ENCODE data around the gene PATJ. TPM values are rescaled to one million over a fixed set of nuclear protein-coding genes. Genes with fewer than 3 reads are reported as not detected.
A peak's percentile ranks its signal among the peaks of the same experiment; 100 is the strongest.
"Not testable (repeated sequence)": the region's sequence is repeated elsewhere in the genome, so short reads cannot be mapped to it uniquely, and the experiment has no call there.

The PATJ gene
- polyA plus RNA-seq, 4 donors, result 11.5 to 41.5 (median 16.2) TPM

DNA sequence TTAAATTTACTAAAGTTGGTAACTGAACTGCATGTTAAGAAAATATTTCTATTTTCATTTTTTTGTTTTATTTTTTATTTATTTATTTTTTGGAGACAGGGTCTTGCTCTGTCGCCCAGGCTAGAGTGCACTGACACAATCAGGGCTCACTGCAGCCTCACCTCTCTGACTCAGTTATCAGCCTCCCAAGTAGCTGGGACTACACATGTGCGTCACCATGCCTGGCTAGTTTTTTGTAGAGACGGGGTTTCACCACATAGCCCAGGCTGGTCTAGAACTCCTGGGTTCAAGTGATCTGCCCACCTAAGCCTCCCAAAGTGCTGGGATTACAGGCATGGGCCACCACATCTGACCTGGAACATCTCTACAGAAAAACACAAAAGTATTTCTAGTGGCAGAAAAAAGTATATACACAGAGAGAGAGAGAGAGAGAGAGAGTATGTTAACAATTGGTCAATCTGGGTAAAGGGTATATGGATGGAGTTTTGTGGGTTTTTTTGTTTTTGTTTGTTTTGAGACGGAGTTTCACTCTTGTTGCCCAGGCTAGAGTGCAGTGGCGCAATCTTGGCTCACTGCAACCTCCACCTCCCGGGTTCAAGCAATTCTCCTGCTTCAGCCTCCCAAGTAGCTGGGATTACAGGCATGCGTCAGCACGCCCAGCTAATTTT is 23.1 kb upstream of the PATJ start:
- not testable (repeated sequence) for H3K4me3 ChIP-seq (ENCODE audit: low read depth in 1 of 3, low read length in 3 of 3); FAIRE-seq; DNase-seq; H3K4me1 ChIP-seq (ENCODE audit: control insufficient read depth in 3 of 3, insufficient read depth in 2 of 3, low read depth in 1 of 3, low read length in 2 of 3); H3K27ac ChIP-seq (ENCODE audit: low read depth in 1 of 3, low read length in 2 of 3); H3K9me3 ChIP-seq (ENCODE audit: control insufficient read depth in 2 of 2, insufficient read depth in 1 of 2, low read depth in 1 of 2, low read length in 1 of 2); H3K27me3 ChIP-seq (ENCODE audit: control insufficient read depth in 3 of 3, insufficient read depth in 3 of 3, low read length in 3 of 3)
- WGBS, 3 donors, result 95 to 98% (median 95%) methylated on average over 8 of the region's 8 CpGs
- peaks cover 0 to 23% (median 3%) of the 10 kb centered on the region in 3 donors for H3K36me3 ChIP-seq (ENCODE audit: control insufficient read depth in 3 of 3, insufficient read depth in 2 of 3, low read depth in 1 of 3, low read length in 3 of 3)

DNA sequence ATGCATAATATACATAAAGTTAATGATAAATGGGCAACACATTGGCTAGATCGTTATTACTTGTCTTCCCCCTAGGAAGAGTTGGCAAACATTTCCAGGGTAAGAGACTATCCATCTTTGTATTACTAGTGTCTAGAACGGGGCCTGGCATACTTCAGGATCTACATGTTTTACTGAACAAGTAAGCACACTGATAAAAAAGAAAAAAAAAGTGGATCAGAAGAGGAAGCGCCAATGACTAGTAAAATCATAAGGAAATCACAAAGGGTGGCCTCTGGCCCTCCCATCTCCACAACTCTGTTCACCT is 17.8 kb upstream of the PATJ start:
- Histone ChIP-seq H3K4me3 (ENCODE audit: low read depth in 1 of 3, low read length in 3 of 3) (peak overlapping the region; percentile 59 to 99 (median 77)), H3K9me3 (ENCODE audit: control insufficient read depth in 2 of 2, insufficient read depth in 1 of 2, low read depth in 1 of 2, low read length in 1 of 2) (no peaks in the 10 kb centered on the region), H3K27ac (ENCODE audit: low read depth in 1 of 3, low read length in 2 of 3) (peak overlapping the region; percentile 75 to 87 (median 85)), H3K36me3 (ENCODE audit: control insufficient read depth in 3 of 3, insufficient read depth in 2 of 3, low read depth in 1 of 3, low read length in 3 of 3) (peaks cover 0 to 9% (median 3%) of the 10 kb centered on the region in 3 donors), H3K27me3 (ENCODE audit: control insufficient read depth in 3 of 3, insufficient read depth in 3 of 3, low read length in 3 of 3) (no peaks in the 10 kb centered on the region), H3K4me1 (ENCODE audit: control insufficient read depth in 3 of 3, insufficient read depth in 2 of 3, low read depth in 1 of 3, low read length in 2 of 3) (peaks cover 2 to 3% (median 2%) of the 10 kb centered on the region in 3 donors)
- DNase-seq, result no peak
- FAIRE-seq, result no peak
- WGBS, 3 donors, result 0 to 1% (median 0%) methylated on average over 3 of the region's 3 CpGs

GRCh38 chr1:61724813-61725694 is 17.2 kb upstream of the PATJ start, which contains the start of gene TM2D1:
Gene TM2D1, minus strand, starts transcription at chr1:61725141. Its CDS starts 21 bp downstream, at chr1:61725120.
- peak within 1 kb of the TSS; percentile 59 to 99 (median 77) for H3K4me3 ChIP-seq (ENCODE audit: low read depth in 1 of 3, low read length in 3 of 3)
- WGBS, 3 donors, result 0% methylated on average over 45 of the region's 45 CpGs
- peak; percentile 94 to 95 for DNase-seq
- peaks cover 2 to 3% (median 2%) of the 10 kb centered on the region in 3 donors for H3K4me1 ChIP-seq (ENCODE audit: control insufficient read depth in 3 of 3, insufficient read depth in 2 of 3, low read depth in 1 of 3, low read length in 2 of 3)
- H3K9me3 ChIP-seq (ENCODE audit: control insufficient read depth in 2 of 2, insufficient read depth in 1 of 2, low read depth in 1 of 2, low read length in 1 of 2), result no peaks in the 10 kb centered on the region
- H3K27ac ChIP-seq (ENCODE audit: low read depth in 1 of 3, low read length in 2 of 3), result peak within 1 kb of the TSS; percentile 75 to 87 (median 85)
- FAIRE-seq, result no peak
- no peaks in the 10 kb centered on the region for H3K27me3 ChIP-seq (ENCODE audit: control insufficient read depth in 3 of 3, insufficient read depth in 3 of 3, low read length in 3 of 3)
- H3K36me3 ChIP-seq (ENCODE audit: control insufficient read depth in 3 of 3, insufficient read depth in 2 of 3, low read depth in 1 of 3, low read length in 3 of 3), result peaks cover 0 to 9% (median 3%) of the 10 kb centered on the region in 3 donors

- H3K36me3 ChIP-seq (ENCODE audit: control insufficient read depth in 3 of 3, insufficient read depth in 2 of 3, low read depth in 1 of 3, low read length in 3 of 3), result no peaks in the 10 kb centered on the region
- H3K27me3 ChIP-seq (ENCODE audit: control insufficient read depth in 3 of 3, insufficient read depth in 3 of 3, low read length in 3 of 3), result no peaks in the 10 kb centered on the region
- DNase-seq (no peak), FAIRE-seq (no peak)
- H3K4me3 ChIP-seq (ENCODE audit: low read depth in 1 of 3, low read length in 3 of 3), result no peak overlapping the region
- 76 to 87% (median 87%) methylated on average over 3 of the region's 3 CpGs for WGBS, 3 donors
- peaks cover 2 to 3% (median 2%) of the 10 kb centered on the region in 3 donors for H3K4me1 ChIP-seq (ENCODE audit: control insufficient read depth in 3 of 3, insufficient read depth in 2 of 3, low read depth in 1 of 3, low read length in 2 of 3)
- no peaks in the 10 kb centered on the region for H3K9me3 ChIP-seq (ENCODE audit: control insufficient read depth in 2 of 2, insufficient read depth in 1 of 2, low read depth in 1 of 2, low read length in 1 of 2)
- H3K27ac ChIP-seq (ENCODE audit: low read depth in 1 of 3, low read length in 2 of 3), result no peak overlapping the region
Observed at GRCh38 chr1:61727544-61727943, 14.7 kb upstream of the PATJ start.

DNA sequence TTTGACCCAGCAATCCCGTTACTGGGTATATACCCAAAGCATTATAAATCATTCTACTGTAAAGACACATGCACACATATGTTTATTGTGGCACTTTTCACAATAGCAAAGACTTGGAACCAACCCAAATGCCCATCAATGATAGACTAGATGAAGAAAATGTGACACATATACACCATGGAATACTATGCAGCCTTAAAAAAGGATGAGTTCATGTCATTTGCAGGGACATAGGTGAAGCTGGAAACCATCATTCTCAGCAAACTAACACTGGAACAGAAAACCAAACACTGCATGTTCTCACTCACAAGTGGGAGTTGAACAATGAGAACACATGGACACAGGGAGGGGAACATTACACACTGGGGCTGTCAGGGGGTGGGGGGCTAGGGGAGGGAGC is 11.6 kb upstream of the PATJ start:
- not testable (repeated sequence) for DNase-seq; FAIRE-seq; H3K4me3 ChIP-seq (ENCODE audit: low read depth in 1 of 3, low read length in 3 of 3); H3K27me3 ChIP-seq (ENCODE audit: control insufficient read depth in 3 of 3, insufficient read depth in 3 of 3, low read length in 3 of 3); H3K9me3 ChIP-seq (ENCODE audit: control insufficient read depth in 2 of 2, insufficient read depth in 1 of 2, low read depth in 1 of 2, low read length in 1 of 2); H3K27ac ChIP-seq (ENCODE audit: low read depth in 1 of 3, low read length in 2 of 3); H3K4me1 ChIP-seq (ENCODE audit: control insufficient read depth in 3 of 3, insufficient read depth in 2 of 3, low read depth in 1 of 3, low read length in 2 of 3); H3K36me3 ChIP-seq (ENCODE audit: control insufficient read depth in 3 of 3, insufficient read depth in 2 of 3, low read depth in 1 of 3, low read length in 3 of 3)
- WGBS, 3 donors, result 0 to 39% (median 6%) methylated on average over 1 of the region's 1 CpG

DNA sequence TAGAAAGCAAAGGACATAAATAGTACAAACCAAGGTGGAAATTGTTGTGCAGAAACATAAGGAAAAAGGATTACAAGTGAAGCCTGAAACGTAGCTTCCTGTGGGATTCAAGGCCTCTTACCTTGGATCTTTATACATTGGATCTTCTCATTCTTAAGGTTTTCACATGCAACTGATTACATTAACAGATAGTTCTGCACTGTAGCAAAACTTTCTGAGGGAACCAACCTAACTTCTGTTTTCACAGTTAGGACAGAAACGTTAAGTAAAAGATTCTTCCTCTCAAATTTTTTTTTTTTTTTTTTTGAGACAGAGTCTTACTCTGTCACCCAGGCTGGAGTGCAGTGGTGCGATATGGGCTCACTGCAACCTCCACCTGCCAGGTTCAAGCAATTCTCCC is 9.6 kb upstream of the PATJ start:
- Histone ChIP-seq H3K36me3 (ENCODE audit: control insufficient read depth in 3 of 3, insufficient read depth in 2 of 3, low read depth in 1 of 3, low read length in 3 of 3) (no peaks in the 10 kb centered on the region), H3K9me3 (ENCODE audit: control insufficient read depth in 2 of 2, insufficient read depth in 1 of 2, low read depth in 1 of 2, low read length in 1 of 2) (no peaks in the 10 kb centered on the region), H3K27ac (ENCODE audit: low read depth in 1 of 3, low read length in 2 of 3) (no peak overlapping the region), H3K4me1 (ENCODE audit: control insufficient read depth in 3 of 3, insufficient read depth in 2 of 3, low read depth in 1 of 3, low read length in 2 of 3) (no peaks in the 10 kb centered on the region), H3K4me3 (ENCODE audit: low read depth in 1 of 3, low read length in 3 of 3) (no peak overlapping the region), H3K27me3 (ENCODE audit: control insufficient read depth in 3 of 3, insufficient read depth in 3 of 3, low read length in 3 of 3) (no peaks in the 10 kb centered on the region)
- FAIRE-seq (no peak), DNase-seq (no peak)
- WGBS, 3 donors, result 64 to 75% (median 70%) methylated on average over 3 of the region's 3 CpGs

- no peak for DNase-seq
- H3K27me3 ChIP-seq (ENCODE audit: control insufficient read depth in 3 of 3, insufficient read depth in 3 of 3, low read length in 3 of 3), result no peaks in the 10 kb centered on the region
- WGBS, 3 donors, result 66 to 83% (median 79%) methylated on average over 19 of the region's 19 CpGs
- peaks cover 0 to under 1% (median under 1%) of the 10 kb centered on the region in 3 donors for H3K4me1 ChIP-seq (ENCODE audit: control insufficient read depth in 3 of 3, insufficient read depth in 2 of 3, low read depth in 1 of 3, low read length in 2 of 3)
- no peaks in the 10 kb centered on the region for H3K36me3 ChIP-seq (ENCODE audit: control insufficient read depth in 3 of 3, insufficient read depth in 2 of 3, low read depth in 1 of 3, low read length in 3 of 3)
- no peaks in the 10 kb centered on the region for H3K9me3 ChIP-seq (ENCODE audit: control insufficient read depth in 2 of 2, insufficient read depth in 1 of 2, low read depth in 1 of 2, low read length in 1 of 2)
- no peak for FAIRE-seq
- peak overlapping the region in 1 of 3 donors; percentile 90 for H3K27ac ChIP-seq (ENCODE audit: low read depth in 1 of 3, low read length in 2 of 3)
- peak overlapping the region in 2 of 3 donors; percentile 69 to 100 for H3K4me3 ChIP-seq (ENCODE audit: low read depth in 1 of 3, low read length in 3 of 3)
Observed at GRCh38 chr1:61740751-61741700, 1.3 kb upstream of the PATJ start.
